Measurements from ENCODE around the gene FBF1.

The FBF1 gene

DNA sequence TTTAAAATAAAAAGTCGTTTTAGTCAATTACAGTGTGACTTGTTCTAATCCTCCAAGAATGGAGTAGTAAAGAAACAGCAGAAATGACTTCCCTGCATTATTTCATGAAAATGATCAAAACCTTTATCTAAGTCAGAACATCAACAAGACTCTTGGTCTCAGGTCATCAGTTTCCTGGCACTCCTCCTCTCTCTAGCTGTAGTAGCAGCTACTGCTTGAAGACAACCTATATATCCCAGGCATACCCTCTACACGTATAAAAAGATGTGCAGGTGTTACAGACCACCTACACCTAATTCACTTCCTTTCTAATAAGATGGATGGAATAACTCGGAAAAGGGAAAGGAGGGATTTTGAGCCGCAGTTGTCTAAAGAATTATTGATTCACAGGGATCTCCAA is 1.6 kb upstream of the FBF1 start:
- Histone ChIP-seq H3K9me3 (ENCODE audit: severe bottlenecking) (no peaks in the 10 kb centered on the region), H3K36me3 (peaks cover 25% of the 10 kb centered on the region), H3K4me3 (ENCODE audit: low read depth, low read length) (no peak overlapping the region), H3K27me3 (ENCODE audit: insufficient read depth, low read depth, severe bottlenecking) (no peaks in the 10 kb centered on the region), H3K27ac (no peak overlapping the region)
- DNase-seq = no peak
- TF ChIP-seq CTCF (IDR thresholded peaks at IDR 0.05; ENCODE audit: low read depth, low read length) = no peak

DNA sequence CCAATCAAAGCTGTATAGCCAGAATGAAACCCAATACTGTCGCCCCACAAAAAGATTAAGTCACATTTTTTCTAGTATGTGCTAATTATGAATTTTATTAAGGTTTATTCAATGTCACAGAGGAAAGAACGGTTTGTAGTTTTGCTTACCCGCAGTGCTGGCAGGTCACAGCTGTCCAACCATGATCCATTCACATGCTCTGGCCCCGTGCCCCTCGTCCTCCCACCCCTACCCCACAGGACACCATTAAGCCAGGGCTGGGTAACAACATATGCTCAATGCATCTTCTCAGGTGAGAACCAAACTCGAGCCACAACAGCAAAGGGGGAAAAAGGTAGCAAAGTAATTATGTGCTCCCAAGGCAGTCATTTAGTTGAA is 589 bp upstream of the FBF1 start:
- H3K36me3 ChIP-seq = peaks cover 20% of the 10 kb centered on the region
- TF ChIP-seq CTCF (IDR thresholded peaks at IDR 0.05; ENCODE audit: low read depth, low read length) = no peak
- no peak for DNase-seq
- H3K9me3 ChIP-seq (ENCODE audit: severe bottlenecking) = peaks cover 3% of the 10 kb centered on the region
- H3K27me3 ChIP-seq (ENCODE audit: insufficient read depth, low read depth, severe bottlenecking) = no peaks in the 10 kb centered on the region
- H3K27ac ChIP-seq = peak overlapping the region; percentile 95
- peak overlapping the region; percentile 97 for H3K4me3 ChIP-seq (ENCODE audit: low read depth, low read length)

- TF ChIP-seq CTCF (IDR thresholded peaks at IDR 0.05; ENCODE audit: low read depth, low read length) = no peak
These were observed 3.2 kb downstream of the FBF1 start for GRCh38 chr17:75937652-75938051.

DNA sequence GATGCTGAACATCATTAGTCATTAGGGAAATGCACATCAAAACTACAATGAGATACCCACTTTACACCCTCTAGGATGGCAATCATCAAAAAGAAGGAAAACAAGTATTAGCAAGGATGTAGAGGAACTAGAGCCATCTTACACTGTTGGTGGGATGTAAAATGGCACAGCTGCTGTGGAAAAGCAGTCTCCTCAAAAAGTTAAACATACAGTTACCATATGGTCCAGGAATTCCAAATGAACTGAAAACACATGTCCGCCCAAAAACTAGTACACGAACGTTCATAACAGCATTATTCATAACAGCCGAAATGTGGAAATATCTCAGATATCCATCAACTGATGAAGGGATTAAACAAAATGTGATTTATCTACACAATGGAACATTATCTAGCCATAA is 7.0 kb downstream of the FBF1 start:
- peaks cover 3% of the 10 kb centered on the region for H3K36me3 ChIP-seq
- TF ChIP-seq CTCF (IDR thresholded peaks at IDR 0.05; ENCODE audit: low read depth, low read length) = no peak
- H3K27me3 ChIP-seq (ENCODE audit: insufficient read depth, low read depth, severe bottlenecking) = no peaks in the 10 kb centered on the region
- H3K27ac ChIP-seq = no peak overlapping the region
- no peak overlapping the region for H3K4me3 ChIP-seq (ENCODE audit: low read depth, low read length)
- DNase-seq = no peak
- peaks cover 3% of the 10 kb centered on the region for H3K9me3 ChIP-seq (ENCODE audit: severe bottlenecking)

More at GRCh38 chr17:75937652-75938051, 3.2 kb downstream of the FBF1 start:
- peaks cover 3% of the 10 kb centered on the region for H3K9me3 ChIP-seq (ENCODE audit: severe bottlenecking)
- no peaks in the 10 kb centered on the region; the same call in 1 of the 2 replicates for H3K36me3 ChIP-seq
- H3K27me3 ChIP-seq (ENCODE audit: insufficient read depth, low read depth, severe bottlenecking) = no peaks in the 10 kb centered on the region
- no peak for DNase-seq
- H3K27ac ChIP-seq = no peak overlapping the region
- H3K4me3 ChIP-seq (ENCODE audit: low read depth, low read length) = no peak overlapping the region

- no peak overlapping the region for H3K27ac ChIP-seq
- no peak for TF ChIP-seq CTCF (IDR thresholded peaks at IDR 0.05; ENCODE audit: low read depth, low read length)
- peaks cover 3% of the 10 kb centered on the region for H3K36me3 ChIP-seq
- no peak overlapping the region for H3K4me3 ChIP-seq (ENCODE audit: low read depth, low read length)
- no peaks in the 10 kb centered on the region for H3K27me3 ChIP-seq (ENCODE audit: insufficient read depth, low read depth, severe bottlenecking)
- no peak for DNase-seq
- peaks cover 3% of the 10 kb centered on the region for H3K9me3 ChIP-seq (ENCODE audit: severe bottlenecking)
These were observed 8.0 kb downstream of the FBF1 start for GRCh38 chr17:75932852-75933251.

DNA sequence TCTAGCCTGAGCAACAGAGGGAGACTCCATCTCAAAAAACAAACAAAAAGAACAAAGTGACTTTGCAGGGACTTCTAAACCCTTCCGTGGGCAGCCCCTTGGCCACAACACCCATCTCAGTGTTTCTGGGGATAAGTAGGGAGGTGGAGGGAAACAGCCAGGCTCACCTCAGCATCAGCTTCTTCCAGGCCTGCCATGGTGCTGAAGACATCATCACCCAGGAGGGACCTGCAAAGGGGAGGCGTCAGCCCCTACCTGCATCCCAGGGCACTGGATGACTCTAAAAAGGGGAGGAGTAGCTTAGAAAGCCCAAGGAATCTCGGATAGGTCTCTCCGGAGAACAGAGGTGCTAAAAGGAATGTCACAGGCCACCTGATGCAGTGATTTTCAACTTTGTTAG is 9.8 kb downstream of the FBF1 start:
- H3K36me3 ChIP-seq = peaks cover 6% of the 10 kb centered on the region

More for the DNA sequence above, 9.8 kb downstream of the FBF1 start:
- Histone ChIP-seq H3K27me3 (ENCODE audit: insufficient read depth, low read depth, severe bottlenecking) (no peaks in the 10 kb centered on the region), H3K4me3 (ENCODE audit: low read depth, low read length) (no peak overlapping the region), H3K27ac (no peak overlapping the region), H3K9me3 (ENCODE audit: severe bottlenecking) (no peaks in the 10 kb centered on the region)
- no peak for TF ChIP-seq CTCF (IDR thresholded peaks at IDR 0.05; ENCODE audit: low read depth, low read length)
- no peak for DNase-seq

Data from WERI-Rb-1 (cell line).